Measurements from ENCODE around the gene PGAP1.

DNA sequence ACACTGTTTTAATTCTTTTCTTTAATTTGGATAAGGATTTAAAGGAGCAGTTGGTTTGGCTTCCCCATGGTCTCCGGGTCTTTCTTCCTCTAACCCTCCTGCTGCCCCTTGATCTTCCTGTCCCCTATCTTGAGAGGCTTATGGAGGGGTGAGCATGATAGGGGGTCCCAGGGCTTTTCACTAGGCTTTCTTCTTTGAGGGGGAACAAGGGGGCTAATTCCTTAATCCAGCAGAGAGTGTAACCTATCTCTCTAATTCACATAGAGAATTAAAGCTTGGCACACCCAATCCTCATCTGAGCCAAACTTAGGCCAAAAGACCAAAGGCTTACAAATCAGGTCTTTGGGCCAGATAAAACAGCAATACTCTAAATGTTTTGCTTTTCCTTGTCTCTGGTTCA, 95.8 kb downstream of the PGAP1 start:
- TF ChIP-seq EZH2phosphoT487 (IDR thresholded peaks at IDR 0.05; ENCODE audit: borderline replicate concordance, low read depth) (no peak), FOXJ3 (CRISPR knock-in tag; IDR thresholded peaks at IDR 0.05) (no peak), RAD21 (IDR thresholded peaks at IDR 0.05; ENCODE audit: low read length) (no peak), POLR2AphosphoS5 (IDR thresholded peaks at IDR 0.05; ENCODE audit: low read depth, low read length) (no peak)
- TF ChIP-seq, protein P1, sequence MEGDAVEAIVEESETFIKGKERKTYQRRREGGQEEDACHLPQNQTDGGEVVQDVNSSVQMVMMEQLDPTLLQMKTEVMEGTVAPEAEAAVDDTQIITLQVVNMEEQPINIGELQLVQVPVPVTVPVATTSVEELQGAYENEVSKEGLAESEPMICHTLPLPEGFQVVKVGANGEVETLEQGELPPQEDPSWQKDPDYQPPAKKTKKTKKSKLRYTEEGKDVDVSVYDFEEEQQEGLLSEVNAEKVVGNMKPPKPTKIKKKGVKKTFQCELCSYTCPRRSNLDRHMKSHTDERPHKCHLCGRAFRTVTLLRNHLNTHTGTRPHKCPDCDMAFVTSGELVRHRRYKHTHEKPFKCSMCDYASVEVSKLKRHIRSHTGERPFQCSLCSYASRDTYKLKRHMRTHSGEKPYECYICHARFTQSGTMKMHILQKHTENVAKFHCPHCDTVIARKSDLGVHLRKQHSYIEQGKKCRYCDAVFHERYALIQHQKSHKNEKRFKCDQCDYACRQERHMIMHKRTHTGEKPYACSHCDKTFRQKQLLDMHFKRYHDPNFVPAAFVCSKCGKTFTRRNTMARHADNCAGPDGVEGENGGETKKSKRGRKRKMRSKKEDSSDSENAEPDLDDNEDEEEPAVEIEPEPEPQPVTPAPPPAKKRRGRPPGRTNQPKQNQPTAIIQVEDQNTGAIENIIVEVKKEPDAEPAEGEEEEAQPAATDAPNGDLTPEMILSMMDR (IDR thresholded peaks at IDR 0.05): no peak
